ENCODE data around the gene C2CD4B.
A peak's percentile ranks its signal among the peaks of the same experiment; 100 is the strongest.

Gene C2CD4B, protein sequence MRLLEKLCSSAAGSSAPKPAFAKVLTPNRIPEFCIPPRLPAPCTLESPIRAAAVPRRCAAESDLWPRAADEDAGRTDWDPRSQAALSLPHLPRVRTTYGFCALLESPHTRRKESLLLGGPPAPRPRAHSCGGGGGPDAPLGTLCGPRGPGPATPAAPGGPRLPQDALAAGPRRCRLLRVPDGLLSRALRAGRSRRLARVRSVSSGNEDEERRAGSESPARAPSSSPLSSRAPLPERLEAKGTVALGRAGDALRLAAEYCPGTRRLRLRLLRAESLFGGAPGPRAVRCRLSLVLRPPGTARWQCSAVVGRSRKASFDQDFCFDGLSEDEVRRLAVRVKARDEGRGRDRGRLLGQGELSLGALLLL

GRCh38 chr15:62165104-62165792 lies at the start of gene C2CD4B:
Gene C2CD4B (minus strand): TSS chr15:62165285. CDS start chr15:62164984, 301 bp downstream.
- DNase-seq (ENCODE audit: low read depth in 2 of 2): no peak

- DNase-seq (ENCODE audit: low read depth in 2 of 2): no peak
These were observed 47.7 kb upstream of the C2CD4B start for GRCh38 chr15:62212741-62213140.

DNA sequence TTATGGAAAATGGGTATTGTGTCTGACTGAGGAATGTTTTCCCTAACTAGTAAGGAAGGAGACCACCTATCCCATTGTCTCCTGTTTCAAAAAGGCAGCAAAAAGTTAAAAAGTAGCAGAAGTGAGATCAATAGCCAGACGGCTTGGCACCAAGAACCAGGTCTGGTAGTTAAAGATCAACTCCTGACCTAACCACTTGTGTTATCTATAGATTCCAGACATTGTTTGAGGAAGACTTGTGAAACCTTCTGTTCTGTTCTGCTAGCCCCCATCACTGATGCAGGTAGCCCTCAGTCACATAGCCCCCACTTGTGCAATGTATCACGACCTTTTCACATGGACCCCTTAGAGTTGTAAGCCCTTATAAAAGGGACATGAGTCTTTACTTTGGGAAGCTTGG lies 46.3 kb upstream of the C2CD4B start:
- DNase-seq (ENCODE audit: low read depth in 2 of 2): no peak

DNA sequence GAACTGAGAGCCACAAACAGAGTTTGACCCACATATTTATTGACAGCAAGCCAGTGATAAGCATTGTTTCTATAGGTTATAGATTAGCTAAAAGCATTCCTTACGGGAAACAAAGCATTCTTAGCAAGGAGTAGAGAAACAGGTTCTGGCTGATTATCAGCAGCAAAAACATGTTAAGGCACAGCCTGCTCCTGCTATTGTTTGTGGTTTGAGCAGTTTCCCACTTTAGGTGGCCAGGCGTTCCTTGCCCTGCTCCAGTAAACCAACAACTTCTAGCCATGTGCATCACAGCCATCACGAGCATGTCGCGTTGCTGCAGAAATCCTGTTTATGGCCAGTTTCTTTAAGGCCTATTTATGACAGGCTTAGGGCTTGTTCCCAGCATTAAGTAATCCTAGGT lies 44.7 kb upstream of the C2CD4B start:
- DNase-seq (ENCODE audit: low read depth in 2 of 2): no peak

GRCh38 chr15:62209322-62209721 lies 44.2 kb upstream of the C2CD4B start:
- DNase-seq (ENCODE audit: low read depth in 2 of 2): no peak

DNA sequence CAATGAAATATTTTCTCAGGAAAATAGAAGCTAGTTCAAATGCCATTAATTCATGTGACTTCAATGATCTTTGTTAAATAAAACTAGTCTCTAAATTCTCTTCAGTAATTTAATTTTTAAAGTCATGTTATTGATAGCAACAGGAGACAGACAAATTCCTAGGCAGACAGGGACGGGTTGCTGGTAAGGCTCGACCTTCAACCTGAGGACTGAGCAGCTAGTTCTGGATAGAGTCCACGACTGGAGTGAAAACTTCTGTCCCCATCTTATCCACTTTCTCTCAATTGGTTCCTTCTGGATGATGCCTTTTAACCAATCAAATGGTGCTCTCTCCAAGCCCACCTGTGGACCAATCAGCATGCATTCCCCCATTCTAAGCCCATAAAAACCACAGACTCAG lies 43.8 kb upstream of the C2CD4B start:
- no peak for DNase-seq (ENCODE audit: low read depth in 2 of 2)

GRCh38 chr15:62208367-62208766 lies 43.3 kb upstream of the C2CD4B start:
- DNase-seq (ENCODE audit: low read depth in 2 of 2): no peak

DNA sequence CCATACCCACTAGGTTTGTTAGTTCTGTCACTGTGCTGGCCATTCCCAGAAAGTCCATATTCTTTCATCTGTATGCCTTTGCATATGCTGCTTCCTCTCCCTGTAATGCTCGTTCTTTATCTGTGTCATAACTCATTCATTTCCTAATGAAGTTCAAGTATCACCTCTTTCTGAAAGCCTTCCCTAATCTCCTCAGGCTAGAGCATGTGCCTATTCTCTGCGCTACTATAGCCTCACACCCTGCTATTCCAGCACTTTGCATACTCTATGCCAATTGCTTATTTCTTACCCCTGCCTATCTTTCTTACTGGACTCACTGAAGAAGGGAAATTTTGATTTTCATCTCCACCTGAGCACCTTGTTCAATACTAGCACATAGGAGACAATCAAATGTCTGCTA lies 25.6 kb upstream of the C2CD4B start:
- DNase-seq (ENCODE audit: low read depth in 2 of 2): no peak

DNA sequence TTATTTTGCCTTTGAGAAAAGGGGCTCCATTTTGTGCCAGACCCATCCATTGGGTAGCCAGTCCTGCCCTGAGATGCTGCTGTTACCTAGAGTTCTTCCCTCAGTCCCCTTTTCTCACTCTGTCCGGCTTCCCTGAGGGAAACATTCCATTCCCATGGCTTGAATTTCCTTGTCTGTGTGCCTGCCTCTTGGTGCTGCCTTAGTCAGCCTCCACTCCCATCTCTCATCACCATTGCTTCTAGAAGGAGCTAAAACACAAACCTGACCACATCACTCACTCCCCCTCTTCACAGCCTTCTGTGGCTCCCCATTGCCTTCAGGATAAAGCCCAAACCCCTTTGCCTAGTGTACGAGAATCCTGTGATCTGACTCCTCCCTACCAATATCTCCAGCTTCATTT lies 25.2 kb upstream of the C2CD4B start:
- DNase-seq (ENCODE audit: low read depth in 2 of 2): no peak

- DNase-seq (ENCODE audit: low read depth in 2 of 2): no peak
These were observed 23.7 kb upstream of the C2CD4B start for GRCh38 chr15:62188744-62189143.

GRCh38 chr15:62187910-62188309 lies 22.8 kb upstream of the C2CD4B start:
- no peak for DNase-seq (ENCODE audit: low read depth in 2 of 2)

- no peak for DNase-seq (ENCODE audit: low read depth in 2 of 2)
These were observed 22.3 kb upstream of the C2CD4B start for GRCh38 chr15:62187425-62187824.

DNA sequence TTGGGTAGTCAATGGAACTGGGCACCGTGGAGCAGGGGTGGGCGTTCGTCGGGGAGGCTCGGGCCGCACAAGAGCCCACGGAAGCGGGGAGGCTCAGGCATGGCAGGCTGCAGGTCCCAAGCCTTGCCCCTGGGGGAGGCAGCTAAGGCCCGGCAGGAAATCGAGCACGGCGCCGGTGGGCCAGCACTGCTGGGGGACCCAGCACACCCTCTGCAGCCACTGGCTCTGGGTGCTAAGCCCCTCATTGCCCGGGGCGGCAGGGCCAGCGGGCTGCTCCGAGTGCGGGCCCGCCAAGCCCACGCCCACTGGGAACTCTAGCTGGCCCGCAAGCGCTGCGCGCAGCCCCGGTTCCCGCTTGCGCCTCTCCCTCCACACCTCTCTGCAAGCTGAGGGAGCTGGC lies 21.5 kb upstream of the C2CD4B start:
- DNase-seq (ENCODE audit: low read depth in 2 of 2): no peak

DNA sequence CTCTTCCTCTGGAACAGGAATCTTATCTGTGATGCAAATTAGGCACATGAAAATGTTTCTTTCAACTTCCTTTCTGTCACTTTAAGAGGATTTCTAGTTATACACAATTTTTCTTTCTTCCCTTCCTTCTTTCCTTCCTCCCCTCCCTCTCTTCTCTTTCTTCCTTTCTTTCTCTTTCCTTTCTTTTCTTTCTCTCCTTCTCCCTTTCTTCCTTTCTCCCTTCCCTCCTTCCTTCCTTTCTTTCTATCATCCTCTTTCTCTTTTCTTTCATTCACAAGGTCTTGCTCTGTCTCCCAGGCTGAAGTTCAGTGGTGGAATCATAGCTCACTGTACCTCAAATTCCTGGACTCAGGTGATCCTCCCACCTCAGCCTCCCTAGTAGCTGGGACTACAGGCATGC lies 18.0 kb upstream of the C2CD4B start:
- no peak for DNase-seq (ENCODE audit: low read depth in 2 of 2)

GRCh38 chr15:62173215-62173614 lies 8.1 kb upstream of the C2CD4B start:
- no peak for DNase-seq (ENCODE audit: low read depth in 2 of 2)

- DNase-seq (ENCODE audit: low read depth in 2 of 2): no peak
These were observed 6.8 kb upstream of the C2CD4B start for GRCh38 chr15:62171882-62172281.

GRCh38 chr15:62165793-62166375 lies 799 bp upstream of the C2CD4B start:
- DNase-seq (ENCODE audit: low read depth in 2 of 2): no peak

GRCh38 chr15:62164396-62165103 lies 535 bp downstream of the C2CD4B start:
- no peak for DNase-seq (ENCODE audit: low read depth in 2 of 2)

GRCh38 chr15:62164014-62164395 lies 1.1 kb downstream of the C2CD4B start:
- no peak for DNase-seq (ENCODE audit: low read depth in 2 of 2)

DNA sequence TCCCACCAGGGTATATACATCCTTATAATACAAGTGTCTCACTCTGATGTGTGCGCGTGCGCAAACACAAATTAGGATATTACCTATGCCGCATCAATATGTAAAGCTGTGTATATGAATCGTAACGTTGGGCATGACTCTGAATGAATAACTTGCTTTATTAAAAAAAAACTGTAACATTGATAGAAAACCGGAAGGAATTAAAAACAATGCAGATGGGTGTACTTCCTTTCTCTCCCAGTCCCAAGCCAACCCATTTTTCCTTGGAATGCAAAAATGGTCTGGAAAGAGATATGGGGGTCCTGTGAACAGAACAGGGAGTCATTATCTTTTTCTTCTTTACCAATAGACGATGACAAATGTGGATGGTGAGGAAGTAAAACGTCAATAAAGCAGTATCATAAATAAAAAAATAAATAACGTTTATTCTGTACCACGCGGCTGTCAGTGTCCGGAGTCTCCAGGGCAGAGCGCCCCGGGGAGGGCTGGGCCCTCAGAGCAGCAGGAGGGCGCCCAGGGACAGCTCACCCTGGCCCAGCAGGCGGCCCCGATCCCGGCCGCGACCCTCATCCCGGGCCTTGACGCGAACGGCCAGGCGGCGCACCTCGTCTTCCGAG lies 1.6 kb downstream of the C2CD4B start:
- no peak for DNase-seq (ENCODE audit: low read depth in 2 of 2)

DNA sequence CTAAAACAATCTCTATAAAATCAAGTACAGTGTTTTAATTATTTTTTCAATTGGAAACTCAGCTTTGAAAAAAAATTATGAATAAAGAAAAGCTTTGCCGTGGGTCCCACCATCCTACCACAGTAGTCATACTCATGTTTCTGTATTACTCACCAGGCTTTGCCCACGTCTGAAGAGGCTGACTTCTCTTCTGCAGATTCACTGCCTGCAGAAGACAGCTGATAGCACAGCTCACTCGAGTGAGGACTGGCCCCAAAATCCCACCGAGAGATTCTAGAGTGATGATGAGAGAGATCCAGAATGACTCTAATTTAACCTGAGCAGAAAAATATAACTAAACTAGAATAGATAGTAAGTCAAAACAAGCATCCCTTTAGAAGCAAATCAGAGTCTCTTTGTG lies 11.9 kb downstream of the C2CD4B start:
- peak in 1 of 2 experiments; percentile 33 for DNase-seq (ENCODE audit: low read depth in 2 of 2)

GRCh38 chr15:62150445-62150844 lies 14.6 kb downstream of the C2CD4B start:
- DNase-seq (ENCODE audit: low read depth in 2 of 2): no peak
